ENCODE results near the gene ABCC2. TPM values are rescaled to one million over a fixed set of nuclear protein-coding genes. Genes with fewer than 3 reads are reported as not detected.

The ABCC2 gene
- total and polyA plus RNA-seq, 2 of the 4 experiments (the other 2 are of a cell fraction), result 0.21 to 0.36 TPM

DNA sequence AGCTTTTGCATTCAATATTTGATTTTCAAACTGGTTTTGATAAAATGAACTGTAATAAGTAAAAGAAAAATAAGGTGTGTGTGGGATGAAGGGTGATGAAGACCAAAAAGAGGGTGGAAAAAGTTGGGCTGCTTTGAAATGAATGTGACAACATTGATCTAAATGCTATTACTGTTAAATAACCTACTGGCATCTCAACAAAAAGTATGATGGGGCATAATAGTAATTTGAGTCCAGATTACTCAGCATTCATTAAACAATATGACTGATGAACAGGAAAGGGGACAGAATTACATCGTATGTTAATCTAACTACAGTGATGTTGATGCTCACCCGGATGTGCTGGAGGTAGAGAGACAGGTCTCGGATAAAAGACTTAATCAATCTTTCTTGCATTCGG is 112.2 kb downstream of the ABCC2 start:
- no TSS peak for BruUV-seq (replicated peaks)
- H3K27me3 ChIP-seq (ENCODE audit: control insufficient read depth, insufficient read depth, low read length), result no peaks in the 10 kb centered on the region
- no peak for DNase-seq
- no peak overlapping the region for H3K18ac ChIP-seq (ENCODE audit: low read depth, low read length)
- H2BK5ac ChIP-seq (ENCODE audit: low read depth, low read length, poor library complexity, severe bottlenecking), result no peak overlapping the region
- no peak overlapping the region for H2AK5ac ChIP-seq (ENCODE audit: low read depth, low read length)
- H3K4me1 ChIP-seq (ENCODE audit: control insufficient read depth, insufficient read depth, low read length), result no peaks in the 10 kb centered on the region
- no peaks in the 10 kb centered on the region; the same call in 1 of the 2 replicates for H3K9me1 ChIP-seq (ENCODE audit: insufficient read depth, low read length)
- in situ Hi-C loops (cut with MboI; ENCODE audit: low sequenced_read_pairs), result no loop called here
- no peak overlapping the region for H3K4me2 ChIP-seq (ENCODE audit: low read depth, low read length)
- H3K9ac ChIP-seq (ENCODE audit: low read depth, low read length), result no peak overlapping the region
- H2AFZ ChIP-seq (replicated peaks; ENCODE audit: low read length, poor library complexity), result no peak overlapping the region
- H3K4me3 ChIP-seq (ENCODE audit: insufficient read depth, low read depth, low read length), result no peak overlapping the region
- no peak overlapping the region for H3K56ac ChIP-seq (ENCODE audit: extremely low read depth, insufficient read depth, low read length)
- dilution Hi-C loops (cut with HindIII; ENCODE audit: low sequenced_read_pairs, unreplicated experiment), result no loop called here
- no peak overlapping the region for H3K23ac ChIP-seq (ENCODE audit: low read depth, low read length)
- no peak overlapping the region for H3K27ac ChIP-seq (ENCODE audit: insufficient read depth, low read length)
- H4K91ac ChIP-seq (ENCODE audit: insufficient read depth, low read depth, low read length), result no peak overlapping the region
- no peak overlapping the region for H3K4ac ChIP-seq (ENCODE audit: low read depth, low read length)
- no peaks in the 10 kb centered on the region for H4K20me1 ChIP-seq (ENCODE audit: insufficient read depth, low read length)
- ATAC-seq (ENCODE audit: low read depth), result no peak
- H3K36me3 ChIP-seq (ENCODE audit: control insufficient read depth, insufficient read depth, low read length), result peaks cover 39% of the 10 kb centered on the region
- H3K9me3 ChIP-seq (ENCODE audit: control insufficient read depth, insufficient read depth, low read length), result no peaks in the 10 kb centered on the region
- no peak overlapping the region for H4K5ac ChIP-seq (ENCODE audit: low read depth, low read length)
- peaks cover 2 to 24% of the 10 kb centered on the region in 2 experiments; a peak in 3 of 4 replicates for H3K79me1 ChIP-seq (ENCODE audit: low read depth in 1 of 2, low read length in 2 of 2)
- H4K8ac ChIP-seq (ENCODE audit: low read depth in 2 of 2, low read length in 2 of 2), result no peak overlapping the region
- TF ChIP-seq CHD1 (IDR thresholded peaks at IDR 0.05; ENCODE audit: low read depth, low read length) (no peak), MAFK (IDR thresholded peaks at IDR 0.05; ENCODE audit: low read depth, low read length) (no peak), BHLHE40 (IDR thresholded peaks at IDR 0.05; ENCODE audit: low read depth, low read length) (no peak), FOS (IDR thresholded peaks at IDR 0.05; ENCODE audit: low read depth, low read length) (no peak), POLR2A (IDR thresholded peaks at IDR 0.05; ENCODE audit: low read depth, low read length) (no peak), RCOR1 (IDR thresholded peaks at IDR 0.05; ENCODE audit: insufficient replicate concordance, low read length) (no peak), MAZ (IDR thresholded peaks at IDR 0.05; ENCODE audit: borderline replicate concordance, low read depth, low read length) (no peak), RAD21 (IDR thresholded peaks at IDR 0.05; ENCODE audit: low read length) (no peak), NFE2L2 (IDR thresholded peaks at IDR 0.05; ENCODE audit: low read depth, low read length) (no peak)
- TF ChIP-seq, protein P1, sequence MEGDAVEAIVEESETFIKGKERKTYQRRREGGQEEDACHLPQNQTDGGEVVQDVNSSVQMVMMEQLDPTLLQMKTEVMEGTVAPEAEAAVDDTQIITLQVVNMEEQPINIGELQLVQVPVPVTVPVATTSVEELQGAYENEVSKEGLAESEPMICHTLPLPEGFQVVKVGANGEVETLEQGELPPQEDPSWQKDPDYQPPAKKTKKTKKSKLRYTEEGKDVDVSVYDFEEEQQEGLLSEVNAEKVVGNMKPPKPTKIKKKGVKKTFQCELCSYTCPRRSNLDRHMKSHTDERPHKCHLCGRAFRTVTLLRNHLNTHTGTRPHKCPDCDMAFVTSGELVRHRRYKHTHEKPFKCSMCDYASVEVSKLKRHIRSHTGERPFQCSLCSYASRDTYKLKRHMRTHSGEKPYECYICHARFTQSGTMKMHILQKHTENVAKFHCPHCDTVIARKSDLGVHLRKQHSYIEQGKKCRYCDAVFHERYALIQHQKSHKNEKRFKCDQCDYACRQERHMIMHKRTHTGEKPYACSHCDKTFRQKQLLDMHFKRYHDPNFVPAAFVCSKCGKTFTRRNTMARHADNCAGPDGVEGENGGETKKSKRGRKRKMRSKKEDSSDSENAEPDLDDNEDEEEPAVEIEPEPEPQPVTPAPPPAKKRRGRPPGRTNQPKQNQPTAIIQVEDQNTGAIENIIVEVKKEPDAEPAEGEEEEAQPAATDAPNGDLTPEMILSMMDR (conservative IDR thresholded peaks at IDR 0.05; ENCODE audit: low read depth, low read length), result no peak
- TF ChIP-seq, protein P2, sequence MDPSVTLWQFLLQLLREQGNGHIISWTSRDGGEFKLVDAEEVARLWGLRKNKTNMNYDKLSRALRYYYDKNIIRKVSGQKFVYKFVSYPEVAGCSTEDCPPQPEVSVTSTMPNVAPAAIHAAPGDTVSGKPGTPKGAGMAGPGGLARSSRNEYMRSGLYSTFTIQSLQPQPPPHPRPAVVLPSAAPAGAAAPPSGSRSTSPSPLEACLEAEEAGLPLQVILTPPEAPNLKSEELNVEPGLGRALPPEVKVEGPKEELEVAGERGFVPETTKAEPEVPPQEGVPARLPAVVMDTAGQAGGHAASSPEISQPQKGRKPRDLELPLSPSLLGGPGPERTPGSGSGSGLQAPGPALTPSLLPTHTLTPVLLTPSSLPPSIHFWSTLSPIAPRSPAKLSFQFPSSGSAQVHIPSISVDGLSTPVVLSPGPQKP (IDR thresholded peaks at IDR 0.05; ENCODE audit: borderline replicate concordance, low read depth, low read length), result no peak
- H2AK9ac ChIP-seq (replicated peaks; ENCODE audit: low read depth, low read length, poor library complexity), result no peak overlapping the region
- ChIA-PET CTCF (interaction anchor here (0.6 kb wide), 1 partner anchor 268 kb away, joined by 3 read pairs; no protein-coding TSS in a partner anchor), POLR2A (ENCODE audit: unreplicated experiment) (interaction anchor here (0.6 kb wide), 2 partner anchors 24 to 26 kb away, joined by 4 to 7 read pairs; no protein-coding TSS in a partner anchor)
- intact Hi-C loops (cut with micrococcal nuclease), result no loop called here
- no peak overlapping the region for H2BK20ac ChIP-seq (ENCODE audit: low read depth, low read length)
- WGBS, 2 experiments (ENCODE audit: extremely low coverage in 2 of 2, insufficient read length in 1 of 2), result no CpG with 5 or more reads among the region's 4 CpGs
- no peak overlapping the region for H2BK120ac ChIP-seq (ENCODE audit: low read depth, low read length)
- H3K14ac ChIP-seq (replicated peaks; ENCODE audit: low read depth, low read length), result no peak overlapping the region
- H2BK15ac ChIP-seq (ENCODE audit: low read depth, low read length), result no peak overlapping the region

All from IMR-90 (cell line).